WTC11 (cell line): ENCODE measurements around the gene DDX51.

ENCODE experiments used
- ATF2 ChIP-seq: sonication (generic); formaldehyde crosslinking; IDR thresholded peaks from 2 replicates; pipeline ENCODE4 v1.8.1; 2022; ENCODE audit warnings: low read depth, missing genetic modification reagents, borderline replicate concordance
- CBFB ChIP-seq: sonication (generic); formaldehyde crosslinking; IDR thresholded peaks from 2 replicates; pipeline ENCODE4 v1.8.1; 2022; ENCODE audit warnings: mild to moderate bottlenecking, low read depth, missing genetic modification reagents
- CREM ChIP-seq: sonication (generic); formaldehyde crosslinking; IDR thresholded peaks from 2 replicates; pipeline ENCODE4 v1.8.1; 2022; ENCODE audit warnings: mild to moderate bottlenecking, missing genetic modification reagents, moderate library complexity
- IRF2 ChIP-seq: sonication (generic); formaldehyde crosslinking; IDR thresholded peaks from 2 replicates; pipeline ENCODE4 v1.8.0; 2022; ENCODE audit warnings: low read depth, missing genetic modification reagents, borderline replicate concordance
- MAX ChIP-seq: sonication (generic); formaldehyde crosslinking; IDR thresholded peaks from 2 replicates; pipeline ENCODE4 v1.8.0; 2022; ENCODE audit warnings: mild to moderate bottlenecking, missing genetic modification reagents
- MLX ChIP-seq: sonication (generic); formaldehyde crosslinking; IDR thresholded peaks from 2 replicates; pipeline ENCODE4 v1.8.1; 2023; ENCODE audit warnings: mild to moderate bottlenecking, missing genetic modification reagents, moderate library complexity
- TF ChIP-seq, protein P1 (sequence below): fragments of 200-600 bp; IDR thresholded peaks from 2 replicates; pipeline ENCODE4 v1.8.0; 2022; ENCODE audit warnings: antibody characterized with exemption
- TF ChIP-seq, protein P2 (sequence below): sonication (generic); formaldehyde crosslinking; IDR thresholded peaks from 2 replicates; pipeline ENCODE4 v1.8.1; 2023; ENCODE audit warnings: mild to moderate bottlenecking, moderate library complexity, missing genetic modification reagents
- TF ChIP-seq, protein P3 (sequence below): sonication (generic); formaldehyde crosslinking; IDR thresholded peaks from 2 replicates; pipeline ENCODE4 v1.8.1; 2022; ENCODE audit warnings: missing genetic modification reagents, borderline replicate concordance

- TF ChIP-seq, protein P1, sequence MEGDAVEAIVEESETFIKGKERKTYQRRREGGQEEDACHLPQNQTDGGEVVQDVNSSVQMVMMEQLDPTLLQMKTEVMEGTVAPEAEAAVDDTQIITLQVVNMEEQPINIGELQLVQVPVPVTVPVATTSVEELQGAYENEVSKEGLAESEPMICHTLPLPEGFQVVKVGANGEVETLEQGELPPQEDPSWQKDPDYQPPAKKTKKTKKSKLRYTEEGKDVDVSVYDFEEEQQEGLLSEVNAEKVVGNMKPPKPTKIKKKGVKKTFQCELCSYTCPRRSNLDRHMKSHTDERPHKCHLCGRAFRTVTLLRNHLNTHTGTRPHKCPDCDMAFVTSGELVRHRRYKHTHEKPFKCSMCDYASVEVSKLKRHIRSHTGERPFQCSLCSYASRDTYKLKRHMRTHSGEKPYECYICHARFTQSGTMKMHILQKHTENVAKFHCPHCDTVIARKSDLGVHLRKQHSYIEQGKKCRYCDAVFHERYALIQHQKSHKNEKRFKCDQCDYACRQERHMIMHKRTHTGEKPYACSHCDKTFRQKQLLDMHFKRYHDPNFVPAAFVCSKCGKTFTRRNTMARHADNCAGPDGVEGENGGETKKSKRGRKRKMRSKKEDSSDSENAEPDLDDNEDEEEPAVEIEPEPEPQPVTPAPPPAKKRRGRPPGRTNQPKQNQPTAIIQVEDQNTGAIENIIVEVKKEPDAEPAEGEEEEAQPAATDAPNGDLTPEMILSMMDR = no peak
- TF ChIP-seq ATF2 (no peak), MAX (CRISPR knock-in tag) (no peak), CREM (CRISPR knock-in tag) (no peak), CBFB (CRISPR knock-in tag) (no peak), IRF2 (CRISPR knock-in tag) (no peak), MLX (CRISPR knock-in tag) (no peak)
- TF ChIP-seq, protein P2, sequence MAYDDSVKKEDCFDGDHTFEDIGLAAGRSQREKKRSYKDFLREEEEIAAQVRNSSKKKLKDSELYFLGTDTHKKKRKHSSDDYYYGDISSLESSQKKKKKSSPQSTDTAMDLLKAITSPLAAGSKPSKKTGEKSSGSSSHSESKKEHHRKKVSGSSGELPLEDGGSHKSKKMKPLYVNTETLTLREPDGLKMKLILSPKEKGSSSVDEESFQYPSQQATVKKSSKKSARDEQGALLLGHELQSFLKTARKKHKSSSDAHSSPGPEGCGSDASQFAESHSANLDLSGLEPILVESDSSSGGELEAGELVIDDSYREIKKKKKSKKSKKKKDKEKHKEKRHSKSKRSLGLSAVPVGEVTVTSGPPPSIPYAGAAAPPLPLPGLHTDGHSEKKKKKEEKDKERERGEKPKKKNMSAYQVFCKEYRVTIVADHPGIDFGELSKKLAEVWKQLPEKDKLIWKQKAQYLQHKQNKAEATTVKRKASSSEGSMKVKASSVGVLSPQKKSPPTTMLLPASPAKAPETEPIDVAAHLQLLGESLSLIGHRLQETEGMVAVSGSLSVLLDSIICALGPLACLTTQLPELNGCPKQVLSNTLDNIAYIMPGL = no peak
- TF ChIP-seq, protein P3, sequence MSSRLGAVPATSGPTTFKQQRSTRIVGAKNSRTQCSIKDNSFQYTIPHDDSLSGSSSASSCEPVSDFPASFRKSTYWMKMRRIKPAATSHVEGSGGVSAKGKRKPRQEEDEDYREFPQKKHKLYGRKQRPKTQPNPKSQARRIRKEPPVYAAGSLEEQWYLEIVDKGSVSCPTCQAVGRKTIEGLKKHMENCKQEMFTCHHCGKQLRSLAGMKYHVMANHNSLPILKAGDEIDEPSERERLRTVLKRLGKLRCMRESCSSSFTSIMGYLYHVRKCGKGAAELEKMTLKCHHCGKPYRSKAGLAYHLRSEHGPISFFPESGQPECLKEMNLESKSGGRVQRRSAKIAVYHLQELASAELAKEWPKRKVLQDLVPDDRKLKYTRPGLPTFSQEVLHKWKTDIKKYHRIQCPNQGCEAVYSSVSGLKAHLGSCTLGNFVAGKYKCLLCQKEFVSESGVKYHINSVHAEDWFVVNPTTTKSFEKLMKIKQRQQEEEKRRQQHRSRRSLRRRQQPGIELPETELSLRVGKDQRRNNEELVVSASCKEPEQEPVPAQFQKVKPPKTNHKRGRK = no peak
Observed at GRCh38 chr12:132102297-132102696, 41.8 kb downstream of the DDX51 start.
